Cerebellar cortex (tissue), 1 donor: ENCODE results near the gene KCNMB2.
"Not testable (repeated sequence)": the region's sequence is repeated elsewhere in the genome, so short reads cannot be mapped to it uniquely, and the experiment has no call there.

ENCODE experiments used
- DNase-seq: peaks from one replicate; pipeline ENCODE4 v3.0.0-alpha.2; 2015; ENCODE audit warnings: low spot score

KCNMB2 gene

GRCh38 chr3:178519701-178520100, 16.5 kb upstream of the KCNMB2 start:
- DNase-seq: no peak

DNA sequence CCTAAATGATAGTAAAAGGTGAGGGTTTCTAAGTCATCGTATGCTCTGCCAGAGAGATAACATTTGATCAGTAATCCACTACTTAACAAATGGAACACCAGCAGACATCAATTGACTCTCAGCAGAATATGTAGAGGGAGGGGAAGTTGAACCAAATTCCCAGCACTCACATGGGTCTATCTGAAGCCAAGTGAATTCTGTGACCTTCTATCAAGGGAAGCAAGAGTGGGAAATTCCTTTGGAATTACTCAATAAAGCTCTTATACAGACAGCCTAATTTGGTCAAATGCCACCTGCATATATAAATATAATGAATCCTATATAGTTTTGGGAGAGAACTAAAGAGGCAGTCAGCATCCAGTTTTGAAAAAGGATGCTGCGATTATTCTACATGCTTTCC, 15.8 kb upstream of the KCNMB2 start:
- DNase-seq: no peak

- no peak for DNase-seq
Measured at GRCh38 chr3:178522200-178523052, 13.8 kb upstream of the KCNMB2 start.

- no peak for DNase-seq
Measured at GRCh38 chr3:178525251-178525650, 11.0 kb upstream of the KCNMB2 start.

DNA sequence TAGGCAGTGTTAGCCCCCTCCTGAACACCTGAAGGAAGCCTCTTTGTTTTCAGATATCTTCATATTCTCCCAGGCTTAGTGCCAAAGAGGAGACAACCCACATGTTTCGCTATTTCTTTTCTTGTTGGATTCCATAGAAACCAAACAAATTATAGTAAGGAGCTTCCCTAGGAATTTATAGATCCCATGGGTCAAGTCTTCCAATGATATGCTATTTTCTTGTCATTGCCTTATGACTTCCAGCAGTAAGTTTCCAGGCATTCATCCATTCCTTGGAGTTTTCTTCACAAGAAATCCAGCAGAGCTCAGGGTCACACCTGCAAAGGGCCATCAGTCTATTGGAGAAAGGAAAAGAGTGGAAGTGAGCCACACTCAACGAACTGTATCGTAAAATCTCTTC, 9.9 kb upstream of the KCNMB2 start:
- no peak for DNase-seq

GRCh38 chr3:178527981-178528380, 8.3 kb upstream of the KCNMB2 start:
- DNase-seq: no peak

DNA sequence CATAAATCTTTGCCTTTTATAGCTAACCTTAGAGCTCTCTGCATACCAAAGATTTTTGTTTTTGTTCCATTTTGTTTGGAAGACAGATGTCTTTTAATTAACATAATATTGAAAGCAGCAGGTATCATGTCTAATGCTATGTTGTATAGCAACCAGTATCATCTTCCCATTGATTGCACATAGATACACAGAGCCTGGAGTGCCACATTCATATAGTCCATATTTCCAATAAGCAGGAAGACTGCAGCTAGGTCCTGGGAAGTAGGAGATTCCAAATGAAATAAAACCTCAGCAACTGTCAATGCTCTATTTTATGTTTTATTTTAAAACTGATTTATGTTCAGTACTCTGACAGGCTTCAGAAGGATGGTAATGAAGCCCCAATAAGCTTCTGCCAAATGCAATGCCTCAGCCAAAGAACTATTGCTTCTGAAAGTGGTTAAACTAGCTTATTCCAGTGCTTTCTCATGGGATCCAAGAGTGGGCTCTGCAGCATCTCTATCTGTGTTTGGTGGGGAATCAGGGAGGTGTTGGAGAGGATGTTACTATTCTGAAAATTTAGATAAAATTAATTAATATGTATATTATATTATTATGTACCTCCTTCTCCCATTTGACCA, 6.5 kb upstream of the KCNMB2 start:
- DNase-seq: no peak

GRCh38 chr3:178532476-178532875, 3.8 kb upstream of the KCNMB2 start:
- no peak for DNase-seq

DNA sequence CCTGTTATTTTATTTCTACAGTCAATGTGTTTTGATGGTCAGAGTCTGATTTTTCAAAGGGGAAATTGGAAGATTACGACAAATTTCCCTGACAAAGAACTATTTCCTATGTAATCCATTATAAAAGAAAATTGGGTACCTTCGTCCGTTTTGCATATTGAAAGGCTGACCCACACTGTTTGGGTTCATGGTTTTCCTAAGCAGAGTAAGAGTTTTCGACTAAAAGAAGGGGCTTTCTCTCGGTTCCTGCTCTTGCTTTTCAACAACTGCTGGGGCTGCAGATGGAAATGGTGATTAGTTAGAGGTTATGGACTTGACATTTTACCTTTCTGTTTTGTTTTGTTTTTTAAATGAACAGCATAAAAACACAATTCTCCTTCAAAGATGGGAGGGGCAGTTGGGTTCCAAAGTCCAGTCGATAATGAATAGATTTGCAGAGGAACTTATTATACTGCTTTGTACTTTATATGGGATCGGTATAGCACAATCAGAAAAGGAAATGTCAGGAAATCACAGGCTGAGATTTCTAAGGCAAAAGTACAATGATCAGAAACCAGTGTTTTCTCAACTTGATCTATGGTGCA, 978 bp downstream of the KCNMB2 start:
- DNase-seq: no peak

GRCh38 chr3:178538056-178538455, 1.8 kb downstream of the KCNMB2 start:
- no peak for DNase-seq

DNA sequence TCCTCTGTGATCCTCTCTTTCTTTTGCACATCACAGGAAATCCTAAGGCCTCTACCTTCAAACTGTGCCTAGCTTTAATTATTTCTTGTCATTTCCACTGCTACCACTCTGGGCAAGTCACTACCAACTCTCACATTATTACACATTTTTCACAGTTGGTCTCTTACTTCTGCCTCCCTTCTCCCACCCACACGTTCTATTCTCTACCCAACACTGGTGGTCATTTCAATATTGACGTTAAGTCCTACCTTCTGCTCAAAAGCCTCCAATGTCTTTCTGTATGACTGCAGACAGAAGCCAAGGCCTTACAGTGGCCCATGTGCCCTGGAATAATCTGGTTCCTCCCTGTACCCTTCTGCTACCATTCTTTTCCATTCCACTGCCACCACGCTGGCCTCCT, 3.9 kb downstream of the KCNMB2 start:
- DNase-seq: no peak

DNA sequence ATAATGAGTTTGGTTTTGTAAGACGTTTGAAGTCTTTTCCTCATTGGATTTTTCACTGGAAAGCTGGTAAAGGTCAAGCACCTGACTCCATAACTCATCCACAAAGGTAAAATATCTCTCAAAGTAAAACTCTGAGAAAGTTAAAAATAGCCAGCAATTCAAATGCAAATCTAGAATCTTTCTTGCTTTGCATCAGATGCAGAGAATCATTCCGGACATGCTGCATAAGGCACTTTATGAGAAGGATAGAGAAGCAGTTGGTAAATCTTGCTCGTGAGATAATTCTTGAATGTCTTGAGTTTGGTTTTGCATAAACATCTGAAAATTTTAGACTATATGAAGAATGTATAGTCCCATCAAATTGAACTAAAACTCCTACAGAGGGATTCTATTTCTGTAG, 9.1 kb downstream of the KCNMB2 start:
- no peak for DNase-seq

GRCh38 chr3:178546079-178546478, 9.8 kb downstream of the KCNMB2 start:
- DNase-seq: no peak

DNA sequence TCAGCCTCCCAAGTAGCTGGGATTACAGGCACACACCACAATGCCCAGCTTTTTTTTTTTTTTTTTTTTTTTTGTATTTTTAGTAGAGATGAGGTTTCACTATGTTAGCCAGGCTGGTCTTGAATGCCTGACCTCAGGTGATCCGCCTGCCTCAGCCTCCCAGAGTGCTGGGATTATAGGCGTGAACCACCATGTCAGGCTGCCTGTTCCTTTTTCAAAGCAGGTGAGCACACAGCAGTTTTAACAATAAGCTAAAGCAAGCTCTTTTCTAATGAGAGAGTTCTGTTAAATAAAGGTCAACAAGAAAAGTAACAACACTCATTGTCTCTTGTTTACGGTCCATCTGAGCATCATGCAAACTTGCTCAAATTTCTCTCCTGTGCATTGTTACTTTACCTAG, 13.2 kb downstream of the KCNMB2 start:
- DNase-seq: not testable (repeated sequence)

DNA sequence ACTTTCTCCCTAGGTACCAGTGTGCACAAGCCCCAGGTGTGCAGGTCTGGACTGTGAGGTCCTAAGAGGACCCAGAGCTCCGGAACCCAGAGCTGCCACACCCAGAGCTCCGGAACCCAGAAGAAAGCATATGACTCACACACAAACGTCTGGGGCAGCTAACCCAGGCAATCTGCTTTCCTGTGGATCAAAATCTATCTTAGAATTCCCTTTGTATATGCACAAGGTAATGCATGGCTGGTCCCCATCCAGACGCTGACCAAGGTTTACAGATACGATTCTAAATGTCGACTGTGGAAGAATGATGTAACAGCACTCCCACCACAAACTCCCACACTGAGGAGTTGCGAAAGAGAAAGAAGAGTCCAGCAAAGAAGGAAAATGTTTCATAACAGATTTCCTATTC, 15.7 kb downstream of the KCNMB2 start:
- no peak for DNase-seq

- no peak for DNase-seq
Measured at GRCh38 chr3:178558637-178559036, 22.4 kb downstream of the KCNMB2 start.

GRCh38 chr3:178560759-178561158, 24.5 kb downstream of the KCNMB2 start:
- DNase-seq: no peak

DNA sequence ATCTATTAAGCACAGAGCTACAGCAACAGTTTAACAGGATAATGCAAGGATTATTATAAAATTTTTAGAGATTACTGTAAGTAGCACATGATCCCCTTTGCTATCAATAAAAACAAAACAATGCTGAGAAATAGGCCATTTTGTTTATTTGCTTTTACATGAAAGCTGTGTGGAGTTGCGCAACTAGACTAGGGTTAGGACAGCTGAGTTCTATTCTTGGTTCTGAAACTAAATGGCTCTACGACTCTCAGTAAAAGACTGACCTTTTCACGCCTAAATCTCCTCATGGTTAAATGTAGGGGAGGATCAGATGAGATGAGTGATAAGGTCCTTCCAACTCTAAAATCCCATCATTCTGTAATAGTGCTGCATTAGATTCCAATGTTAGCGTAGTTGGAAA, 25.0 kb downstream of the KCNMB2 start:
- no peak for DNase-seq

GRCh38 chr3:178562143-178562946, 26.1 kb downstream of the KCNMB2 start:
- no peak for DNase-seq

DNA sequence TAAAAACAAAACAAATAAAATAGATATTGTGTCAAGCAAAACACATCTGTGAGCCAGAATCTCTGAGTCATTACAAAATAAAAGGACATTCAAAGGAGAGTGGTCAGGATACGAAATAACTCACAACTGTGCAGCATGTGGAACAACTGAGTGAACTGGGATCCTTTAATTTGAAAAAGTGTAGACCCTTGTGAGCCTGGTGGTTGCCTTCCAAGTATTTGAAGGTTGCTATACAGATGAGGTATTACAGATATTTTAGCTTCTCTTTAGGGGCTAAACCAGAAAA, 26.7 kb downstream of the KCNMB2 start:
- no peak for DNase-seq

DNA sequence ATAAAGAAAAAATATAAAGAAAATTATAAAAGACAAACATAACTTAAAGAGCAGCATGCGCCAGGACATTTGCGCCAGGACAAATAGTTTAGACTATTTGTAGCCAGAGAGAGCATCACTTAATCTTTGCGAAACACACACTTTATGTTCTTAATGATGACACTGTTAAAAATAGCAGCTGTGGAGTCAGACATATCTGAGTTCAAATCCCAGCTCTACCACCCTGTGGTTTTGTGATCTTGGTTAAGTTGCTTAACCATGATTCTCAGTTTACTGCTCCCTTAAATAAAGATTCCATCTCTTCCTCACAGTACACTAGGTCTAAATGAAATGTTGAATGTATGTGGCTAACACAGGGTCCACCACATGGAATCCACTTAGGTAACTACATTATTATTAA, 31.4 kb downstream of the KCNMB2 start:
- no peak for DNase-seq

DNA sequence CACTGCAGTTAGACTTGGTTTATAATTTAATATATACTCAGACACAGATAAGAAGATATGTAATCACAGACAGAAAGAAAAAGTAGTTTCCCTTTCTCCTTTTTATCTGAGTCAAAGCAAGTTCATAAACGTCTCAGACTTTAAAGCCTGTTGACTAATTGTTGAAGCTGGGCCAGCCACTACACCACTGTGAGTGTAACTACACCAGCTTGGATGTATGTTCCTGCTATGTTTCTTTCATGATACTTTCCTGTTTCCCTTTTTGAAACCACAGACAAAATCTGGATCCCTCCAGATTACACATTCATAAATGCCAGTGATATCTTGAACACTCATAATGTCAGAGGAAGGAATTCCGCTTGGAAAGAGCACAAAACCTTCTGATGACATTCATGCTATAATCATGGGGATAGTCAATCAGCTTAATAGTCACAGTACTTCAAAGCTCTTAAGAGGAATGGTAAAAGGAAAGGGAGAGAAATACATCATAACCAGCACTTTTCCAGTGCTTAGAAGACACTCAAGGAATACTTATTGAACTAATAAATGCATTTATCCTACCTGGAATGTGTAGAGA, 32.0 kb downstream of the KCNMB2 start:
- DNase-seq: no peak
